ENCODE measurements around the gene SLC38A5. TPM values are rescaled to one million over a fixed set of nuclear protein-coding genes. Genes with fewer than 3 reads are reported as not detected.

The SLC38A5 gene
- total RNA-seq, 4 donors from 2014 or later, result 5.7 to 14.3 (median 11.3) TPM

GRCh38 chrX:48476919-48477318 is 6.9 kb upstream of the SLC38A5 start:
- H3K9me3 ChIP-seq, result no peaks in the 10 kb centered on the region
- no peak for TF ChIP-seq EP300 (IDR thresholded peaks at IDR 0.05; ENCODE audit: low read depth)
- TF ChIP-seq POLR2AphosphoS5 (IDR thresholded peaks at IDR 0.05), result no peak
- no peak for TF ChIP-seq CTCF (IDR thresholded peaks at IDR 0.05)
- TF ChIP-seq POLR2A (IDR thresholded peaks at IDR 0.05), result no peak
- no peaks in the 10 kb centered on the region for H3K36me3 ChIP-seq
- intact Hi-C loops (cut with DNase I; ENCODE audit: low total_unique reads), result no loop called here
- peaks cover 0 to 16% (median 6%) of the 10 kb centered on the region in 4 donors for H3K4me1 ChIP-seq
- no peak for DNase-seq
- H3K27me3 ChIP-seq, result no peaks in the 10 kb centered on the region
- 78 to 80% methylated on average over 1 to 4 of the region's 4 CpGs for WGBS, 2 donors (ENCODE audit: low coverage in 1 of 2)
- peak overlapping the region in 3 of 4 donors; percentile 85 to 88 (median 85) for H3K27ac ChIP-seq
- peak overlapping the region in 3 of 4 donors; percentile 55 to 80 (median 70) for H3K4me3 ChIP-seq
- in situ Hi-C loops (cut with MboI; ENCODE audit: low pct_ligation_motif_present in 1 of 4, low pct_unique_long_range_greater_than_20kb in 1 of 4, low sequenced_read_pairs in 3 of 4), result loop anchor here in 2 of 4 donors (25.0 kb wide), 1 partner anchor 390 kb away; no protein-coding TSS in a partner anchor

GRCh38 chrX:48475774-48476577 is 5.9 kb upstream of the SLC38A5 start, which contains the start of gene FTSJ1:
Gene FTSJ1, plus strand, starts transcription at chrX:48476199. Its CDS starts 1,849 bp downstream, at chrX:48478048.
- no peaks in the 10 kb centered on the region for H3K27me3 ChIP-seq
- peak within 1 kb of the TSS; percentile 75 to 88 (median 85) for H3K27ac ChIP-seq
- no peaks in the 10 kb centered on the region for H3K9me3 ChIP-seq
- TF ChIP-seq EP300 (IDR thresholded peaks at IDR 0.05; ENCODE audit: low read depth) (no peak), POLR2A (IDR thresholded peaks at IDR 0.05) (peak; percentile 58), POLR2AphosphoS5 (IDR thresholded peaks at IDR 0.05) (peak; percentile 52 to 77 (median 53)), CTCF (IDR thresholded peaks at IDR 0.05) (no peak)
- H3K4me3 ChIP-seq, result peak within 1 kb of the TSS; percentile 55 to 80 (median 70)
- H3K4me1 ChIP-seq, result peaks cover 0 to 16% (median 6%) of the 10 kb centered on the region in 4 donors
- in situ Hi-C loops (cut with MboI; ENCODE audit: low pct_ligation_motif_present in 1 of 4, low pct_unique_long_range_greater_than_20kb in 1 of 4, low sequenced_read_pairs in 3 of 4), result loop anchor here in 2 of 4 donors (25.0 kb wide), 1 partner anchor 389 kb away; no protein-coding TSS in a partner anchor
- WGBS, 2 donors (ENCODE audit: low coverage in 1 of 2), result 52% methylated on average over 70 of the region's 75 CpGs; no CpG with 5 or more reads in 1 of the 2 donors
- intact Hi-C loops (cut with DNase I; ENCODE audit: low total_unique reads), result no loop called here
- H3K36me3 ChIP-seq, result no peaks in the 10 kb centered on the region
- DNase-seq, result peak; percentile 90

- TF ChIP-seq EP300 (IDR thresholded peaks at IDR 0.05; ENCODE audit: low read depth) (no peak), POLR2AphosphoS5 (IDR thresholded peaks at IDR 0.05) (no peak), POLR2A (IDR thresholded peaks at IDR 0.05) (no peak), CTCF (IDR thresholded peaks at IDR 0.05) (no peak)
- WGBS, 2 donors (ENCODE audit: low coverage in 1 of 2), result 0 to 30% methylated on average over 4 to 5 of the region's 5 CpGs
- in situ Hi-C loops (cut with MboI; ENCODE audit: low pct_ligation_motif_present in 1 of 4, low pct_unique_long_range_greater_than_20kb in 1 of 4, low sequenced_read_pairs in 3 of 4), result loop anchor here in 2 of 4 donors (25.0 kb wide), 1 partner anchor 388 kb away; no protein-coding TSS in a partner anchor
- intact Hi-C loops (cut with DNase I; ENCODE audit: low total_unique reads), result no loop called here
- no peak for DNase-seq
- no peaks in the 10 kb centered on the region for H3K9me3 ChIP-seq
- peaks cover 0 to 16% (median 6%) of the 10 kb centered on the region in 4 donors for H3K4me1 ChIP-seq
- H3K27ac ChIP-seq, result peak overlapping the region; percentile 75 to 88 (median 85)
- no peaks in the 10 kb centered on the region for H3K27me3 ChIP-seq
- peak overlapping the region; percentile 55 to 80 (median 70) for H3K4me3 ChIP-seq
- no peaks in the 10 kb centered on the region for H3K36me3 ChIP-seq
Measured at GRCh38 chrX:48475296-48475695, 5.2 kb upstream of the SLC38A5 start.

- TF ChIP-seq POLR2A (IDR thresholded peaks at IDR 0.05) (no peak), CTCF (IDR thresholded peaks at IDR 0.05) (no peak), POLR2AphosphoS5 (IDR thresholded peaks at IDR 0.05) (no peak), EP300 (IDR thresholded peaks at IDR 0.05; ENCODE audit: low read depth) (no peak)
- in situ Hi-C loops (cut with MboI; ENCODE audit: low pct_ligation_motif_present in 1 of 4, low pct_unique_long_range_greater_than_20kb in 1 of 4, low sequenced_read_pairs in 3 of 4), result no loop called here
- Histone ChIP-seq H3K27me3 (no peaks in the 10 kb centered on the region), H3K9me3 (no peaks in the 10 kb centered on the region), H3K36me3 (no peaks in the 10 kb centered on the region), H3K4me3 (no peak overlapping the region), H3K27ac (peak overlapping the region in 1 of 4 donors; percentile 75), H3K4me1 (peaks cover 0 to 21% (median 6%) of the 10 kb centered on the region in 4 donors)
- no peak for DNase-seq
- intact Hi-C loops (cut with DNase I; ENCODE audit: low total_unique reads), result no loop called here
- WGBS, 2 donors (ENCODE audit: low coverage in 1 of 2), result 84% methylated on average over 6 of the region's 6 CpGs; no CpG with 5 or more reads in 1 of the 2 donors
Measured at GRCh38 chrX:48474581-48474980, 4.5 kb upstream of the SLC38A5 start.
